SU-DHL-6 (cell line): Measurements from ENCODE around the gene MDK.

Experiments
- H2AFZ ChIP-seq: fragments of 200-600 bp; sonication (generic); 2 replicates; pipeline ENCODE4 v1.6.1; 2014; ENCODE audit warnings: low read depth, mild to moderate bottlenecking, moderate library complexity, mixed read lengths, antibody characterized with exemption, low read length; ENCODE audit not compliant: severe bottlenecking
- H3F3A ChIP-seq: fragments of 200-600 bp; shearing (Covaris generic); 2 replicates; pipeline ENCODE4 v1.6.0; 2016; ENCODE audit warnings: antibody characterized with exemption, mild to moderate bottlenecking; ENCODE audit not compliant: insufficient read depth
- H3K27ac ChIP-seq: fragments of 200-600 bp; sonication (generic); 2 replicates; pipeline ENCODE4 v1.5.1; 2016; ENCODE audit warnings: low read depth, mild to moderate bottlenecking, low read length, moderate library complexity, mixed read lengths
- H3K27me3 ChIP-seq: fragments of 200-600 bp; sonication (generic), shearing (Covaris generic); 2 replicates; pipeline ENCODE4 v1.6.0; 2014; ENCODE audit warnings: mild to moderate bottlenecking, low read length
- H3K36me3 ChIP-seq: fragments of 200-600 bp; sonication (generic); 2 replicates; pipeline ENCODE4 v1.6.1; 2014; ENCODE audit warnings: mild to moderate bottlenecking, low read length, mixed read lengths
- H3K4me2 ChIP-seq: fragments of 300-600, 200-600 bp; shearing (Covaris generic), sonication (generic); 2 replicates; pipeline ENCODE4 v1.6.0; 2014; ENCODE audit warnings: low read length, low read depth, mild to moderate bottlenecking; ENCODE audit not compliant: poor library complexity, severe bottlenecking
- H3K4me3 ChIP-seq: fragments of 200-600 bp; sonication (generic); 2 replicates; pipeline ENCODE4 v1.5.1; 2014; ENCODE audit warnings: antibody characterized with exemption, low read length, mild to moderate bottlenecking, mixed read lengths; ENCODE audit not compliant: insufficient read depth, poor library complexity, severe bottlenecking
- H3K79me2 ChIP-seq: fragments of 200-600 bp; sonication (generic); 2 replicates; pipeline ENCODE4 v1.6.1; 2014; ENCODE audit warnings: mild to moderate bottlenecking, low read length, moderate library complexity; ENCODE audit not compliant: insufficient read depth
- H3K9ac ChIP-seq: fragments of 200-600 bp; sonication (generic); 2 replicates; pipeline ENCODE4 v1.7.0; 2014; ENCODE audit warnings: mild to moderate bottlenecking, low read length
- H3K9me2 ChIP-seq: fragments of 200-600 bp; sonication (generic); replicated peaks from 2 replicates; pipeline ENCODE4 v1.6.1; 2014; ENCODE audit warnings: low read length; ENCODE audit not compliant: insufficient read depth
- H3K9me3 ChIP-seq: fragments of 200-600 bp; sonication (generic); 2 replicates; pipeline ENCODE4 v1.6.1; 2014; ENCODE audit warnings: low read length, mixed read lengths; ENCODE audit not compliant: insufficient read depth
- H4K20me1 ChIP-seq: fragments of 200-600 bp; sonication (generic); 2 replicates; pipeline ENCODE4 v1.6.1; 2014; ENCODE audit warnings: low read depth, mild to moderate bottlenecking, antibody characterized with exemption, low read length, moderate library complexity, mixed read lengths
- EZH2phosphoT487 ChIP-seq: fragments of 200-600 bp; sonication (generic), shearing (Covaris generic); conservative IDR thresholded peaks from 2 replicates; pipeline ENCODE4 v1.6.1; 2018; ENCODE audit warnings: mild to moderate bottlenecking, antibody characterized with exemption, low read length, moderate library complexity, mixed read lengths
- TF ChIP-seq, protein P1 (sequence below): fragments of 200-600 bp; sonication (generic); IDR thresholded peaks from one replicate; pipeline ENCODE4 v1.5.1; 2017; ENCODE audit warnings: antibody characterized with exemption, mild to moderate bottlenecking, low read length, moderate library complexity; ENCODE audit not compliant: insufficient read depth, poor library complexity, severe bottlenecking

MDK gene

DNA sequence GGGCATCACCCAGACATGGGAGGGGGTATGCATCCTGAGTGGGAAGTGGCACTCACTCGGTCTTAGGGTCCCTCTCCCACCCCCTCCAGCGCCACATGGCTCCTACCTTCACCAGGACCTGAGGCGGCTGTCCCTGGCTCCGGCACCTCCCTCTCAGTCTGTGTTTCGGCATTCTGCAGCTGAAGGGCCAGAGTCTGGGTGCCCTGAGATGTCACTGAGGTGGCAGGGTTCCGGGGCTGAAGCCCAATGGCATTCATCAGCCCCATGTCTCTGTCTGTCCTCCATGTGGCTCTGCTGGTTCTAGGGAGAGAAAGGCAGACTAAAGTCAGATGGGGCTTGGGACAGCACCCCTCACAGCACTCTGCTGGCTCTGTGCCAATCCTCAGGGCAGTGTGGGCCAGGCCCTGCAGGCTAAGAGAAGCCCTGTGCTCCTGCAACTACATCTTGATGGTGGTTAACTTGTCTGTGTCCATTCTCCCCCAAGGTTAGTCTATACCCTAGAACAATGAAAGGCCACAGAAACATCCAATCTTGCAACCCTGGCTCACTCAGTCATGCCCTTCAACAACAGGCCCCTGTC is 27.0 kb downstream of the MDK start:
- no peak overlapping the region for H3K4me2 ChIP-seq
- no peaks in the 10 kb centered on the region for H4K20me1 ChIP-seq

DNA sequence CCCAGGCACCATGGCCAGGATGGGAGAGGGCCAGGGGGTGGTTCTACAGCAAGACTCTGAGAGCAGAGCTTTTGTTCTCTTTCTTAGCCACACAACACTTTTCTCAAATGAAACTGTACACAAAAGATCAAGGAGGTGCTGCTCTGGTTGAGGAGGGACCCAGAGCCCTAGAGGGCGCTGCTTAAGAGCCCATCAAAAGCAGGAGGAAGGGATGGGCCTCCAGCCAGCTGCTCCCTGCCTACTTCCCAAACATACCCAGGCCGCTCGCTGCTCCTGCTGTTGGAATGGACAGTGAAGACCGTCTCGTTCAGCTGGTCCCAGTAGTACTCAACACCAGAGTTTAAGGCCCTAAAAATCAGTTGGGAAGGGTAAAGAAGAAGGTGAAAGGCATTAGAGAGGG is 28.6 kb downstream of the MDK start:
- H4K20me1 ChIP-seq: no peaks in the 10 kb centered on the region
- no peaks in the 10 kb centered on the region for H3K27me3 ChIP-seq
- H3K4me2 ChIP-seq: no peak overlapping the region
- TF ChIP-seq, protein P1, sequence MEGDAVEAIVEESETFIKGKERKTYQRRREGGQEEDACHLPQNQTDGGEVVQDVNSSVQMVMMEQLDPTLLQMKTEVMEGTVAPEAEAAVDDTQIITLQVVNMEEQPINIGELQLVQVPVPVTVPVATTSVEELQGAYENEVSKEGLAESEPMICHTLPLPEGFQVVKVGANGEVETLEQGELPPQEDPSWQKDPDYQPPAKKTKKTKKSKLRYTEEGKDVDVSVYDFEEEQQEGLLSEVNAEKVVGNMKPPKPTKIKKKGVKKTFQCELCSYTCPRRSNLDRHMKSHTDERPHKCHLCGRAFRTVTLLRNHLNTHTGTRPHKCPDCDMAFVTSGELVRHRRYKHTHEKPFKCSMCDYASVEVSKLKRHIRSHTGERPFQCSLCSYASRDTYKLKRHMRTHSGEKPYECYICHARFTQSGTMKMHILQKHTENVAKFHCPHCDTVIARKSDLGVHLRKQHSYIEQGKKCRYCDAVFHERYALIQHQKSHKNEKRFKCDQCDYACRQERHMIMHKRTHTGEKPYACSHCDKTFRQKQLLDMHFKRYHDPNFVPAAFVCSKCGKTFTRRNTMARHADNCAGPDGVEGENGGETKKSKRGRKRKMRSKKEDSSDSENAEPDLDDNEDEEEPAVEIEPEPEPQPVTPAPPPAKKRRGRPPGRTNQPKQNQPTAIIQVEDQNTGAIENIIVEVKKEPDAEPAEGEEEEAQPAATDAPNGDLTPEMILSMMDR: no peak
- TF ChIP-seq EZH2phosphoT487: no peak
- no peaks in the 10 kb centered on the region for H3K9me3 ChIP-seq
- H2AFZ ChIP-seq: no peak overlapping the region
- H3F3A ChIP-seq: no peaks in the 10 kb centered on the region
- no peak overlapping the region for H3K27ac ChIP-seq
- no peaks in the 10 kb centered on the region for H3K36me3 ChIP-seq
- H3K9ac ChIP-seq: no peak overlapping the region
- no peaks in the 10 kb centered on the region for H3K9me2 ChIP-seq
- H3K79me2 ChIP-seq: no peaks in the 10 kb centered on the region
- no peak overlapping the region for H3K4me3 ChIP-seq

More for the DNA sequence above, 27.0 kb downstream of the MDK start:
- no peak overlapping the region for H3K4me3 ChIP-seq
- no peaks in the 10 kb centered on the region for H3K36me3 ChIP-seq
- H3K9me3 ChIP-seq: no peaks in the 10 kb centered on the region
- H3K27me3 ChIP-seq: no peaks in the 10 kb centered on the region
- TF ChIP-seq, protein P1: no peak
- no peak for TF ChIP-seq EZH2phosphoT487
- no peaks in the 10 kb centered on the region for H3K79me2 ChIP-seq
- no peak overlapping the region for H2AFZ ChIP-seq
- H3K9me2 ChIP-seq: no peaks in the 10 kb centered on the region
- no peak overlapping the region for H3K27ac ChIP-seq
- H3F3A ChIP-seq: no peaks in the 10 kb centered on the region
- H3K9ac ChIP-seq: no peak overlapping the region

DNA sequence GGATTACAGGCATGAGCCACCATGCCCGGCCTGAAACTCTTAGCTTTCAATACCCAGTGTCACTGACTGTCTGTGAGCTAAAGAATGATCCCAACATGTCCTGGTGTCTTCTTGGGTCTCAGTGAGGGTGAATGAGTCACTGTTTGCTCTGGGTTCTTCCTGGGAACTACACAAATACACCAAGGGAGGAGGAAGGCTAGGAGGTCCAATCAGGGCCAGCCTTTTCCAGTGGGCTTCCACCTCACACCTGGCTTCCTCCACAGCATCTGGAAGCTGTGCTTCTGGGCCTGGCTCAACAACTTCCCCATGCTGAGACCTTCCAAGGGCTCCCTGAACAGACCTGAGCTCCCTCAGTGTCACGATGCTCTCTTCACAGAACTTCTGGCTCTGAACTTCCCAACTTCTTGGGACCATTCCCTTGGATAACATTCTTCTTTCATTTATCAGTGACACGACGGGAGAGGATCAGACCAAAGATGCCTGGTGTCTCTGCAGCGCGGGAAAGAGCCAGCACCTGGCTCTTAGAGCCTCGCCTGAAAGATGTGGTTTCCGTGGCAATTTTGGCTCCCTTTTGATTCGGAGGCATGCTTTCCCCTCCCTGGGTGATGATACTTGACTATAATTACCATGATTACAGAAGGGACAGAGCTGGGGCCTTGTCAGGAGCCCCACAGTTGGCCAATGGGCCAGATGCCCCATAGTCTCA is 32.4 kb downstream of the MDK start:
- H2AFZ ChIP-seq: no peak overlapping the region

More for the DNA sequence above, 32.4 kb downstream of the MDK start:
- Histone ChIP-seq H3K4me2 (no peak overlapping the region), H3K9ac (no peak overlapping the region), H3K9me3 (no peaks in the 10 kb centered on the region), H3K9me2 (no peaks in the 10 kb centered on the region), H3F3A (no peaks in the 10 kb centered on the region), H3K27ac (no peak overlapping the region), H4K20me1 (no peaks in the 10 kb centered on the region), H3K4me3 (no peak overlapping the region), H3K27me3 (no peaks in the 10 kb centered on the region), H3K79me2 (no peaks in the 10 kb centered on the region), H3K36me3 (0 out of 2 replicates have a peak, but pooled peaks cover 3% of the 10 kb centered on the region)
- no peak for TF ChIP-seq EZH2phosphoT487
- TF ChIP-seq, protein P1: no peak
